ENCODE measurements around the gene CFAP100.

Gene CFAP100

DNA sequence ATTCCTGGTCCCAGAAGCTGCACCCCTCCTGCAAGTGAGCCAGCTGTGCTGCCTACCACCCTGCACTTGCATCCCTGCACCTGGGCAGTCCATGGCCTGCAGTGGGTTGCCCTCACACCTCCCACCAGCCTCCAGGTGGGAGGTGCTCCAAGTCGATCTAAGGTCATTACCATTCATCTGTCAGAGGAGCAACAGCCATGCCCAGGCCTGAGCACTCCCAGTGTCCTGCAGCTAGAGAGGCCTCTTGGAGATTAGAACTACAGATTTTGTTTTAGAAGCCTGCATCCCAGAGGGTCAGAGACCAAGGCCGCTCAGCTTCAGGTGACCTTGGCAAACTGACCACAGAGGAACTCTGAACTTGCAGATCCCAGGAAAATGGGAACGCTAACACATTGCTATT lies 90.0 kb downstream of the CFAP100 start:
- DNase-seq = no peak

DNA sequence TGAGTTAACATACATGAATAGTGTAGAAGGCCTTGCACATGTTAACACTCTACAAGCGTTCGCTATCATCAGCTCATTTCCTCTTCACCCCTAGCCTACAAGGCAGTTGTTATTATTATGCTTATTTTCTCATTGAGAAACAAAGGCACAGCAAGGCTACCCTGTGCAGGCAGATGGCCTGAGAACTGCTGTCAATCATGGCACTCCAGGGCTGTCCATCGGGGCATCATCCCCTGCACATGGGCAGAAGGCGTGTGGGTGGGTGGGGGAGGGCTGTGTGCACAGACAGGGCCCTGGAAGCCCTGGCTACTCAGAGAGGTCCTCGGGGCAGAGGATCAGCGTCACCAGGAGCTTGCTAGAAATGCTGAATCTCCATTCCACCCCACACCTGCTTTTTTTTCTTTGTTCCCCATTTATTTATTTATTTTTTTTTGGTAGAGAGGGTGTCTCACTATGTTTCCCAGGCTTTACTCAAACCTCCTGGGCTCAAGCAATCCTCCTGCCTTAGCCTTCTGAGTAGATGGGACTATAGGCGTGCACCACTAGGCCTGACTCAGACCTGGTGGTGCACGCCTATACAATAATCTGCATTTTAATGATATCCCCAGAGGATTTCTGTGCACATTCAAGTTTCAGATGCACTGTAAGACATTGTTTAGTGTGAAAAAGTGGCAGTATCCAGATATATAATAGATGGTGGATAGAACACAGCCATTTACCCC lies 90.6 kb downstream of the CFAP100 start:
- DNase-seq = no peak

DNA sequence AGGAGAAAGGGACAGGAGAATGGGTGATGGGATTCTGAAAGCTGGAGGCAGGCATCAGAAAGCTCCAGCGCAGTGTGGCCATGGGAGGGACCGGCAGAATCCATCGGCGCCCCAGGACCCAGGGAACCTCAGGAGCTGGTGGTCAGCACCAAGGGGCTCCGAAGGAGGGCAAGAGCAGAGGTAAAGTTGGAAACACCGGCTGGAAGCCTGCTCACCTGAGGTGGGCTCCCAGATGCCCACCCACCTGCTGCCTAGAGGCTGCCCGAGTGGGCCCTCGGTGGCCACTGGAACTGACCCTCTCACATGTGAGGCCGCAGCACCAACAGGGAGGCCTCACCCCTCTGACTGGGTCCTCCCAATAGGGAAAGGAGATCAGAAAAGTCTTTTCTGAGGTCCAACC lies 91.2 kb downstream of the CFAP100 start:
- no peak for DNase-seq
